Mucosa of gallbladder (tissue), 1 donor: ENCODE results near the gene PTGFR. TPM values are rescaled to one million over a fixed set of nuclear protein-coding genes. Genes with fewer than 3 reads are reported as not detected.

ENCODE experiments used
- total RNA-seq: library from RNA; stranded (reverse); gene quantifications from one replicate; pipeline ENCODE4 v1.2.1, GENCODE V29; 2021
- donor health status: DM: no; HTN: no; CAD: no.

The PTGFR gene
- total RNA-seq, 1 donor from 2014 or later = 4.3 TPM

Other genes with a start within 250 kb of the PTGFR start
- 4.4 TPM for gene IFI44L, start 129.5 kb downstream of the PTGFR start, total RNA-seq
- 22.7 TPM for gene IFI44, start 158.9 kb downstream of the PTGFR start, total RNA-seq